Breast epithelium (tissue), 4 donors: Measurements from ENCODE around the gene LRRC32. TPM values are rescaled to one million over a fixed set of nuclear protein-coding genes. Genes with fewer than 3 reads are reported as not detected.
A peak's percentile ranks its signal among the peaks of the same experiment; 100 is the strongest.

ENCODE experiments used
- DNase-seq, 2 donors: peaks; one replicate each; pipeline ENCODE4 v3.0.0-alpha.2; 2019; ENCODE audit warnings: low spot score in 2 of 2
- H3K27ac ChIP-seq, 2 donors: fragments of 200-600 bp; sonication (generic) in 1 of 2; one replicate each; pipeline ENCODE4 v1.5.1; 2016 to 2019; ENCODE audit warnings: mild to moderate bottlenecking in 1 of 2
- H3K27me3 ChIP-seq, 2 donors: fragments of 200-600 bp; sonication (generic) in 1 of 2; one replicate each; pipeline versions ENCODE4 v1.5.1 to v1.6.0; 2017 to 2019; ENCODE audit warnings: control low read depth in 1 of 2, mild to moderate bottlenecking in 1 of 2
- H3K36me3 ChIP-seq: fragments of 200-600 bp; one replicate; pipeline ENCODE4 v1.5.1; 2019
- H3K4me1 ChIP-seq, 2 donors: fragments of 200-600 bp; sonication (generic); one replicate each; pipeline ENCODE4 v1.5.1; 2016 to 2019; ENCODE audit warnings: control low read depth in 1 of 2
- H3K4me3 ChIP-seq, 3 donors: fragments of 200-600 bp; sonication (generic); 1 replicate in 2 of 3; 2 replicates in 1 of 3; pipeline ENCODE4 v1.5.1; 2016 to 2019; ENCODE audit warnings: mild to moderate bottlenecking in 3 of 3, moderate library complexity in 2 of 3
- H3K9me3 ChIP-seq, 2 donors: fragments of 200-600 bp; sonication (generic) in 1 of 2; one replicate each; pipeline ENCODE4 v1.5.1; 2016 to 2019; ENCODE audit warnings: control low read depth in 1 of 2
- POLR2A ChIP-seq: fragments of 450-650 bp; IDR thresholded peaks from one replicate; pipeline ENCODE4 v1.6.1; 2016; ENCODE audit warnings: antibody characterized with exemption, mild to moderate bottlenecking, moderate library complexity
- POLR2AphosphoS5 ChIP-seq, 3 donors: sonication (generic); formaldehyde crosslinking; IDR thresholded peaks; one replicate each; pipeline ENCODE4 v1.6.1; 2017; ENCODE audit warnings: antibody characterized with exemption in 3 of 3
- intact Hi-C: fragments of 100-400 bp; cut with DNase I; formaldehyde crosslinking; loops from one replicate; pipeline ENCODE4 v1.15.1; 2023; ENCODE audit warnings: low total_unique reads
- total RNA-seq, 3 donors: library from RNA; depleted of rRNA; stranded (reverse); fragments of >200 nt; gene quantifications; one replicate each; pipeline ENCODE4 v1.1.0, GENCODE V29; 2016
- TF ChIP-seq, protein P1 (sequence below), 3 donors: fragments of 450-650 bp; IDR thresholded peaks; one replicate each; pipeline ENCODE4 v1.5.1; 2016 to 2017; ENCODE audit warnings: antibody characterized with exemption in 3 of 3, mild to moderate bottlenecking in 3 of 3, moderate library complexity in 3 of 3

The LRRC32 gene
- total RNA-seq, 3 donors from 2014 or later, result 7.5 to 56.0 (median 42.6) TPM

DNA sequence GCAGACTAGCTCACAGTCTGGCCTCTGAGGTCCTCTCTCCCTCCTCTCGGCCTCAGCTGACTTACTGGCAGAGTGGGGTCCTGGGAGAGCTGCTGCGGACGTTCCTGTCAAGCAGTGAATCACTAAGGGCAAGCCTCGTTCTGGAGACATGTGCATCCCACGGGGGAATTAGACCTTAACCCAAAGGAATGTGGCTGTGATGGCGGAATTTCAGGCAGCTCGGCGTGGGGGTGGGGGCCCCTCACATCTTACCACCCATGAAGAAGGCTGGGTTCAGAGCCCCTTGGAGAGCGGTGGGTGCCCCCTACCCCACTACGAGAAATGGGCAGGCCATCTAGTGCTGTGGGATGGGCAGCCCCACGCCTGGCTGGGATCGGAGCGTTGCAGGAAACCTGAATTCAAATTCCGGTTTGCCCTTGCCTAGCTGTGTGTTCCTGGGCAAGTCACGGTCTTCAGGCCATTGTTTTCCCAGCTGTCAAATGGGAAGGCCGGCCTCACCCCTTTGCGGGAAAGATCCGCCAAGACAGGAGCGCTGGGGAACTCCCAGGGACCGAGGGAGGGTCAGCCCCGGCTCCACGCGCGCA is 554 bp downstream of the LRRC32 start:
- peak overlapping the region; percentile 61 to 88 for H3K27ac ChIP-seq
- H3K4me3 ChIP-seq, result peak overlapping the region; percentile 63 to 82 (median 77)
- peak in 1 of 2 donors; percentile 47 for DNase-seq
- peaks cover 0 to 8% of the 10 kb centered on the region in 2 donors for H3K27me3 ChIP-seq
- intact Hi-C loops, result no loop called here
- H3K36me3 ChIP-seq, result no peaks in the 10 kb centered on the region
- TF ChIP-seq, protein P1, sequence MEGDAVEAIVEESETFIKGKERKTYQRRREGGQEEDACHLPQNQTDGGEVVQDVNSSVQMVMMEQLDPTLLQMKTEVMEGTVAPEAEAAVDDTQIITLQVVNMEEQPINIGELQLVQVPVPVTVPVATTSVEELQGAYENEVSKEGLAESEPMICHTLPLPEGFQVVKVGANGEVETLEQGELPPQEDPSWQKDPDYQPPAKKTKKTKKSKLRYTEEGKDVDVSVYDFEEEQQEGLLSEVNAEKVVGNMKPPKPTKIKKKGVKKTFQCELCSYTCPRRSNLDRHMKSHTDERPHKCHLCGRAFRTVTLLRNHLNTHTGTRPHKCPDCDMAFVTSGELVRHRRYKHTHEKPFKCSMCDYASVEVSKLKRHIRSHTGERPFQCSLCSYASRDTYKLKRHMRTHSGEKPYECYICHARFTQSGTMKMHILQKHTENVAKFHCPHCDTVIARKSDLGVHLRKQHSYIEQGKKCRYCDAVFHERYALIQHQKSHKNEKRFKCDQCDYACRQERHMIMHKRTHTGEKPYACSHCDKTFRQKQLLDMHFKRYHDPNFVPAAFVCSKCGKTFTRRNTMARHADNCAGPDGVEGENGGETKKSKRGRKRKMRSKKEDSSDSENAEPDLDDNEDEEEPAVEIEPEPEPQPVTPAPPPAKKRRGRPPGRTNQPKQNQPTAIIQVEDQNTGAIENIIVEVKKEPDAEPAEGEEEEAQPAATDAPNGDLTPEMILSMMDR (IDR thresholded peaks at IDR 0.05), result no peak
- TF ChIP-seq POLR2A (no peak), POLR2AphosphoS5 (IDR thresholded peaks at IDR 0.05) (peak in 2 of 3 donors; percentile 36 to 42)
- H3K4me1 ChIP-seq, result peaks cover 0 to 7% of the 10 kb centered on the region in 2 donors
- no peaks in the 10 kb centered on the region for H3K9me3 ChIP-seq

DNA sequence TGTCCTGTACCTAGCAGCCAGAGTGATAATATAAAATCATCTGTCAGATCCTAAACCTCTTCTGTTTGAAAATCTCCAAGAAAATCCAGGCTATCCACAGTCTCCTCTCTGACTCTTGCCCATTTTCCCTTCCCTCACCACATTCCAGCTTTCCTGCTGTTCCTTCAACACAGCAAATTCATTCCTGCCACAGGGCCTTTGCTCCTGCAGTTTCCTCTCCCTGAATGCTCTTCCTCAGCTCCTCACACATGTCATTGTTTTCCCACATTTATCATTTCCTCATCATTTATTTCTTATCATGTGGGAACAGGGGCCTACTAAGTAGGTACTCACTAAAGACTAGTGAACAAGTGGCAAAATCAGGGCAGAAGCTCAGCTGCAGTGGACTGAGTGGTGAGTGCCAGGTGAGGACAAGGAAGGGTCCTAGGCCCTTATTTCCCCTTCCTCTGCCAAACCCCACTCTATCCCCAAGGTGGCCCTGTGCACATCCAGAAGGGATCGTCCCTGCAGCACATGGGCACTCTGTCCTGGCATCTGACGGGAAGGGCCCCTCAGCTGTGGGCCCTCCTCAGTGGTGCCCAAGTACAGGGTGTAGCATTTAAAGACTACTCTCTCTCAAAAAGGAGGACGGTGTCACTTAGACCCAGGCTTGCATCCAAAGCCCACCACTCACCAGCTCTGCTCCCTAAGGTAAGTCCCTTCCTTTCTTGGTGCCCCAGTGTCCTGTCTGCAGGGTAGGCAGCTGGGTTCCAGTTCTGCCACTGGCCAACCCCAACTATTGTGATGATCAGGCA is 2.0 kb downstream of the LRRC32 start:
- peaks cover 0 to 7% of the 10 kb centered on the region in 2 donors for H3K4me1 ChIP-seq
- TF ChIP-seq POLR2AphosphoS5 (IDR thresholded peaks at IDR 0.05) (no peak), POLR2A (no peak)
- TF ChIP-seq, protein P1 (IDR thresholded peaks at IDR 0.05), result no peak
- intact Hi-C loops, result no loop called here
- DNase-seq, result peak in 1 of 2 donors; percentile 7
- peak overlapping the region; percentile 63 to 82 (median 77) for H3K4me3 ChIP-seq
- no peaks in the 10 kb centered on the region for H3K36me3 ChIP-seq
- H3K27me3 ChIP-seq, result peaks cover 0 to 8% of the 10 kb centered on the region in 2 donors
- H3K27ac ChIP-seq, result peak overlapping the region; percentile 61 to 88
- H3K9me3 ChIP-seq, result no peaks in the 10 kb centered on the region

DNA sequence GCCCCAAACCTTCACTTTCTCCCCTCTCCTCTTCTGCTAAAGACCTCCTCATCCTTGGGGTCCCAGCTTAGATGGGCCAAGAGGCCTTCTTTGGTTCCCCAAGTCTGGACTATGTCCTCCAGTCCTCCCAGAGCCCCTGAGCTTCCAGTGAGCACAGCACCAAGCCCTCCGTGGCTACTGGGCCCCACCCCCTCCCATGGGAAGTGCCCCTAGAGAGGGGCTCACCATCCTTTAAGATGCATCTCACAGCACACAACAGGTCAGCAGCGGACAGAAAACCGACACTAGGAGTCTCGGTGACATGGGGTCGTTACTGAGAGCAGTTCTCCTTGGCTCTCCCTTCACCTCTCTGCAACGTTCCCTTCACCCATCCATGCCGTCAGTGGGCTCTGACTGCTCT is 2.7 kb downstream of the LRRC32 start:
- Histone ChIP-seq H3K4me3 (peak overlapping the region; percentile 63 to 82 (median 77)), H3K4me1 (peaks cover 0 to 7% of the 10 kb centered on the region in 2 donors), H3K36me3 (no peaks in the 10 kb centered on the region), H3K27me3 (peaks cover 0 to 8% of the 10 kb centered on the region in 2 donors), H3K9me3 (no peaks in the 10 kb centered on the region), H3K27ac (peak overlapping the region; percentile 61 to 71)
- peak in 1 of 2 donors; percentile 31 for DNase-seq
- intact Hi-C loops, result no loop called here
- TF ChIP-seq, protein P1 (IDR thresholded peaks at IDR 0.05), result no peak
- TF ChIP-seq POLR2AphosphoS5 (IDR thresholded peaks at IDR 0.05) (no peak), POLR2A (no peak)

DNA sequence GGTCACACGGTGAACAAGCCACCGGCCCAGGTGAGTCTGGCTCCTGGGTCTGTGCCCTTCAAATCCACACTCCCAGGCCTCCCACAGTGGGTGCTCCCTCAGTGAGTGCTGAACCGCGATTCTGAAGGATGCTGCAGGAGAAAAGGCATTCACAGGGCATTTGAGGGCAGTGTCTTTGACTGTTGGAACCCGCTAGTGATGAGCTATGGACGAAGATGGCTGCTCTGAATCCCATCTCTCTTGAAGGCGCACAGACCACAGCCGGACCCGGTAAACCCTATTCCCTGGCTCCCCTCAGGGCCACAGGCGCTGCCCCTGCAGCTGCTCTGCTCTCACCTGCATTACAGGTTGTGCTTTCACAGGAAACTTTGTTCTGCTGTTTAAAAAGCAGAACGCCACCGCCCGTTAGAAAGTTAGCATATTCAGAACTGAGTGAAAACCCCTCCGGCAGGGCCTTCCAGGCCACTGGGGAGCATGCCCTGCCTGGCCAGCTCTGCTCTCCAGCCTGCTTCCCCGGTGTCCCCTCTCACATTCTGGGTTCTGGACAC is 3.2 kb downstream of the LRRC32 start:
- Histone ChIP-seq H3K4me1 (peaks cover 0 to 7% of the 10 kb centered on the region in 2 donors), H3K9me3 (no peaks in the 10 kb centered on the region), H3K4me3 (peak overlapping the region; percentile 63 to 82 (median 77)), H3K27me3 (peaks cover 0 to 8% of the 10 kb centered on the region in 2 donors), H3K27ac (peak overlapping the region in 1 of 2 donors; percentile 71), H3K36me3 (no peaks in the 10 kb centered on the region)
- no peak for TF ChIP-seq POLR2A
- intact Hi-C loops, result no loop called here
- peak in 1 of 2 donors; percentile 37 for DNase-seq

DNA sequence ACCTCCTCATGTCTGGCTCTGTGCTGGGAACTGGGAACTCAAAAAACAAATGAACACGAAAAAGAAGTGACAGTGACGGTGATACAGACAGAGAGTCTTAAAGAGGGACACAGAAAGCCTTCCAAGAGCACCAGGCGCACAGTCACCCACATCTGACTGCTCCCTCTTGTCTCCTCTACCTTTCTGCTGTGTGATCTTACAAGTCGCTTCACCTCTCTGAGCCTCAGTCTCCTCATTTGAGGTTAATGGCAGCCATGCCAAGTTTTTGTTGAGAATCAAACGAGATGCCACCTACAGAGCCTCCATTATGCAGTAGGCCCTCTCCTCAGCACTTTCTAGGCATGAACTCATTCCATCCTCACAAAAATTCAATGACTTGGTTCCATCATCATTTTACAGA is 3.7 kb downstream of the LRRC32 start:
- intact Hi-C loops, result no loop called here
- H3K9me3 ChIP-seq, result no peaks in the 10 kb centered on the region
- peaks cover 0 to 7% of the 10 kb centered on the region in 2 donors for H3K4me1 ChIP-seq
- H3K4me3 ChIP-seq, result peak overlapping the region in 2 of 3 donors; percentile 77 to 82
- H3K36me3 ChIP-seq, result no peaks in the 10 kb centered on the region
- DNase-seq, result no peak
- TF ChIP-seq POLR2A, result no peak
- TF ChIP-seq POLR2AphosphoS5 (IDR thresholded peaks at IDR 0.05), result no peak
- TF ChIP-seq, protein P1 (IDR thresholded peaks at IDR 0.05), result no peak
- peak overlapping the region in 1 of 2 donors; percentile 68 for H3K27ac ChIP-seq
- peaks cover 0 to 8% of the 10 kb centered on the region in 2 donors for H3K27me3 ChIP-seq
